Panc1 (cell line): ENCODE measurements around the gene DNASE1. TPM values are rescaled to one million over a fixed set of nuclear protein-coding genes. Genes with fewer than 3 reads are reported as not detected.
A peak's percentile ranks its signal among the peaks of the same experiment; 100 is the strongest.

Experiments
- ATAC-seq: fragments of 200-7000 bp; cut with Tn5 transposase; 2 replicates; pipeline ENCODE4 v1.9.1; 2020; ENCODE audit warnings: mild to moderate bottlenecking, moderate library complexity
- BruUV-seq: library from RNA; stranded (reverse); fragments of 400-500 nt; replicated peaks from 2 replicates; lab custom pipeline; 2021; lab: Mats Ljungman, UMichigan
- CTCF ChIA-PET: fragments of 300-600 bp; sonication (Branson Sonifier 250); formaldehyde crosslinking; loops from one replicate; lab custom pipeline; 2022; ENCODE audit warnings: antibody characterized with exemption; lab: Charles Lee
- POLR2A ChIA-PET: fragments of 300-600 bp; sonication (Branson Sonifier 250); formaldehyde crosslinking; loops from one replicate; lab custom pipeline; 2022; ENCODE audit warnings: antibody characterized with exemption; lab: Charles Lee
- DNase-seq: peaks from one replicate; pipeline ENCODE4 v3.0.0-alpha.2; 2010; ENCODE audit warnings: low read depth, low spot score
- H3K27ac ChIP-seq: 2 replicates; pipeline ENCODE4 v1.5.1; 2011; ENCODE audit warnings: mild to moderate bottlenecking, low read length, inconsistent platforms
- H3K27me3 ChIP-seq: fragments of 200-500 bp; sonication (Bioruptor generic); 2 replicates; pipeline ENCODE4 v1.6.0; 2014; ENCODE audit warnings: low read length, inconsistent platforms; ENCODE audit not compliant: control insufficient read depth, insufficient read depth
- H3K36me3 ChIP-seq: fragments of 200-500 bp; sonication (Bioruptor generic); 2 replicates; pipeline ENCODE4 v1.5.1; 2014; ENCODE audit warnings: inconsistent platforms, mild to moderate bottlenecking, low read length, moderate library complexity; ENCODE audit not compliant: control insufficient read depth, insufficient read depth
- H3K4me1 ChIP-seq: 2 replicates; pipeline ENCODE4 v1.5.1; 2011; ENCODE audit warnings: inconsistent platforms, mild to moderate bottlenecking, low read length, moderate library complexity; ENCODE audit not compliant: control insufficient read depth, insufficient read depth
- H3K4me3 ChIP-seq, 2 experiments: 2 replicates each; pipeline ENCODE4 v1.5.1; 2011 to 2012; ENCODE audit warnings: low read depth in 2 of 2, low read length in 2 of 2, mild to moderate bottlenecking in 2 of 2, inconsistent platforms in 1 of 2, moderate library complexity in 1 of 2
- H3K9me3 ChIP-seq: fragments of 200-500 bp; sonication (Bioruptor generic); 2 replicates; pipeline ENCODE4 v1.5.1; 2014; ENCODE audit warnings: low read depth, mild to moderate bottlenecking, inconsistent platforms, low read length, moderate library complexity; ENCODE audit not compliant: control insufficient read depth, insufficient read depth
- CTCF ChIP-seq: fragments of 450-650 bp; IDR thresholded peaks from 2 replicates; pipeline ENCODE4 v1.5.1; 2017; ENCODE audit warnings: mild to moderate bottlenecking
- REST ChIP-seq, 2 experiments: IDR thresholded peaks; 2 replicates each; pipeline ENCODE4 v1.6.1; 2011 to 2012; ENCODE audit warnings: low read depth in 2 of 2, control low read depth in 1 of 2, low read length in 1 of 2, mild to moderate bottlenecking in 1 of 2, moderate library complexity in 1 of 2; ENCODE audit not compliant: insufficient read depth in 1 of 2
- SIN3A ChIP-seq: IDR thresholded peaks from 2 replicates; pipeline ENCODE4 v1.6.1; 2012; ENCODE audit warnings: low read depth, mild to moderate bottlenecking, low read length, moderate library complexity, borderline replicate concordance; ENCODE audit not compliant: insufficient read depth
- TCF7L2 ChIP-seq: IDR thresholded peaks from 2 replicates; pipeline ENCODE4 v1.6.1; 2011; ENCODE audit warnings: mild to moderate bottlenecking, low read depth, low read length, inconsistent platforms
- in situ Hi-C: cut with HindIII; loops from 2 replicates; pipeline ENCODE4 v1.10.0; 2016; ENCODE audit warnings: low sequenced_read_pairs, low pct_unique_long_range_greater_than_20kb
- intact Hi-C: fragments of 100-400 bp; cut with micrococcal nuclease; formaldehyde crosslinking; loops from one replicate; pipeline ENCODE4 v1.10.0; 2022; ENCODE audit not compliant: unreplicated experiment
- total RNA-seq: library from RNA; stranded (reverse); gene quantifications from one replicate; pipeline ENCODE4 v1.2.1, GENCODE V29; 2021; ENCODE audit not compliant: unreplicated experiment

The DNASE1 gene
- total RNA-seq, 1 experiment from 2014 or later, result 21.1 TPM

- no TSS peak for BruUV-seq
These were observed 39.6 kb downstream of the DNASE1 start for GRCh38 chr16:3694051-3694450.

GRCh38 chr16:3695610-3696369 is 41.3 kb downstream of the DNASE1 start:
- intact Hi-C loops (no loop called here), in situ Hi-C loops (no loop called here)
- ATAC-seq (peak; percentile 56), DNase-seq (no peak)
- BruUV-seq, result no TSS peak
- Histone ChIP-seq H3K36me3 (no peaks in the 10 kb centered on the region), H3K4me3 (no peak overlapping the region), H3K4me1 (0 out of 2 replicates have a peak, but pooled peaks cover under 1% of the 10 kb centered on the region), H3K27me3 (no peaks in the 10 kb centered on the region), H3K27ac (no peak overlapping the region), H3K9me3 (no peaks in the 10 kb centered on the region)
- TF ChIP-seq SIN3A (no peak), CTCF (no peak), REST (IDR thresholded peaks at IDR 0.05; ENCODE audit: insufficient read depth in 1 of 2, low read depth in 2 of 2, low read length in 1 of 2) (no peak)
- ChIA-PET CTCF (interaction anchor here (1.0 kb wide), 1 partner anchor 12 kb away, joined by 4 read pairs; no protein-coding TSS in a partner anchor), POLR2A (interaction anchor here (0.8 kb wide), 1 partner anchor 17 kb away, joined by 5 read pairs; no protein-coding TSS in a partner anchor)

More at GRCh38 chr16:3694051-3694450, 39.6 kb downstream of the DNASE1 start:
- intact Hi-C loops (no loop called here), in situ Hi-C loops (no loop called here)
- ChIA-PET POLR2A (interaction anchor here (0.7 kb wide), 1 partner anchor 83 kb away, joined by 7 read pairs; no protein-coding TSS in a partner anchor), CTCF (no interaction called here)
- DNase-seq (no peak), ATAC-seq (no peak)
- H3K4me3 ChIP-seq, result no peak overlapping the region
- no peak overlapping the region for H3K27ac ChIP-seq
- 0 out of 2 replicates have a peak, but pooled peaks cover 6% of the 10 kb centered on the region for H3K4me1 ChIP-seq
- H3K9me3 ChIP-seq, result no peaks in the 10 kb centered on the region
- H3K36me3 ChIP-seq, result no peaks in the 10 kb centered on the region
- H3K27me3 ChIP-seq, result no peaks in the 10 kb centered on the region
- TF ChIP-seq TCF7L2, result no peak
